GM18508 (cell line): Measurements from ENCODE around the gene SSBP2.
"Not testable (repeated sequence)": the region's sequence is repeated elsewhere in the genome, so short reads cannot be mapped to it uniquely, and the experiment has no call there.

ENCODE experiments used
- ATAC-seq: cut with Tn5 transposase; IDR thresholded peaks from one replicate; pipeline ENCODE4 v1.9.1; 2021; ENCODE audit warnings: moderate number of reproducible peaks; ENCODE audit not compliant: insufficient read depth, unreplicated experiment

Gene SSBP2

DNA sequence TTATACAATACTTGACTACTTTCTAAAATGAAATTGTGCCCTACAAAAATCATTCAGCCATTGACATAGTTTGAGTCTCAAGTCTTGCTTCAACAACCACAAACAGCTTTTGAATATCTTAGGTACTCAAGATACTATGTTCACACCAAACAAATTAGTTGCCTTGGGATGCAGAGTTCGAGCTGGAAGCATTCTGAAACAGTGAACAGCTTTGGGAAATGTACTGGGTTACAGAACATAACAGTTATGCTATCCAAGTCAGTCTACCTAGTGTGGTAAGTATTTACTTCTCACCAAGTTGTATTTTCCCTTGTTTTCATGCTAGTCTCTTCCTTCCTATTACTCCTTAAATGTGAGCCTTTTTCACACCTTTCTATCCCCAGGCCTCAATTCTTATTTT lies 143.2 kb downstream of the SSBP2 start:
- no peak for ATAC-seq

DNA sequence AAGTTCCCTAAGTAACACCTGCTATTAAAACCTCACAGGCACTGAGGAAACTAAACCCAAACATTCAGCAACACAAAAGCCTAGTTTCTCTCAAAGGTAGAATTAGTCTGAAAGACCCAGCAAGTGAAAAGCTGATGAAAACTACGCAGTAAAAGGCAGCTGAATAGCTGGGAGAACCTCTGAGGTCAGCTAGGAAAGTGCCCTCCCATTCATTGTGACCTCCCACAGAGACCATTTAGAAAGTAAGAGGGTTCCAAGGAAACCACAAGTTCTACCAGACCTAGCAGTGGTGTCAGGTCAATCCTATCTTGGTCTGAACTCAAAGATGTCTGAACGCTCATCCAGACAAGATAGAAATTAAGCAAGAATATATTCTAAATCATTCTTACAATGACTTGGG lies 144.7 kb downstream of the SSBP2 start:
- ATAC-seq, result no peak

DNA sequence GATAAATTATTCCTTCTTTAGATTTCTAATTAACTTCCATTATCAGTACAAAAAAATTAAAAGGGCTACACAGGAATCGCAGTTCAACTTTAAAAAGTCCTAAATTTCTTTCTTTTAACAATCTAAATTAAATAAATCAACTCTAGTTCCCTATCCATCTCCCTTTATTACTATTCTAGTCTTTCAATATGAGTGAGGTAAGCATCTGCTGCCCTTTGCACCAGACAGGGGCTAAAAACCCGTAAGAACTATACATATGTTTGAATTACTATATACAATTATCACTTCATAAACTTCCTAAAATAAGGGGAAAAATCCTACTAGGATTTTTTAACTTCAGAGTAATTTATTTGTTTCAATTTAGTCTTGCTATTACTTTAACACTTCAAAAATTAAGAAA lies 145.6 kb downstream of the SSBP2 start:
- no peak for ATAC-seq

DNA sequence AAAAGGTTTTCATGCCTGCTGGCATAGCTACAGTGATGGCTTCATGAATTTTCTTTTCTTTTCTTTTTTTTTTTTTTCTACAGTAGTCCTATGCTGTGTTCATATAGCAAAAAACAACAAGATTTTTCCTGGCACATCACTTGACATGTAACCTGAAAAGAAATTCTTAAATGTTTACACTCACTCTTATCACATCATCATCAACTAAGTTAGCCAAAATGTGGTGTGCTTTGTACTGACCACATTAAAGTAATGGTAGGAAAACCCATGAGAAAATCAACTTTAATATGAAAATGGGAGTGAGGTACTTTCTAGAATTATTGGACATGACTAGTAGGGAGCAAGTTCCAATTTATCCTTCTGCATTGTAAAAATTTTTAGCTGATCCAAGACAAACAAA lies 146.7 kb downstream of the SSBP2 start:
- ATAC-seq, result no peak

DNA sequence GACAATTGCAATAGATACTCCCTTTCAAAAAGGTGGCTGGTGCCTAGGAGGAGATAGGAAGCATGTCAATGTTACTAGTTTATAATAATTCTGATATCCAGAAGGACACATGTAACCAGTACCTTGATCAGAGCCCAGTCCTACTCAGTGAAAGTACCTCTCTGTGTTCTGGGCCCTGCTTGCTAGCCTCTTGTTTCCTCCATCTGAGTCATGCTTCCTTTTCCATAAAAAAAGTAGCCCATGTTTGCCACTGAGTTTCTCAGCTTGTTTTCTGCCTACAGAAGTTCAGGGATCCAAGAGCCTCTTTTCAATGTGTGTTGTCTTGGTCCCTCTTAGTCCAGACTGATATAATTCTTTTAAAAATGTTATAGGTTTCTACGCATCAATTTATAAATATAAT lies 149.0 kb downstream of the SSBP2 start:
- ATAC-seq, result no peak

DNA sequence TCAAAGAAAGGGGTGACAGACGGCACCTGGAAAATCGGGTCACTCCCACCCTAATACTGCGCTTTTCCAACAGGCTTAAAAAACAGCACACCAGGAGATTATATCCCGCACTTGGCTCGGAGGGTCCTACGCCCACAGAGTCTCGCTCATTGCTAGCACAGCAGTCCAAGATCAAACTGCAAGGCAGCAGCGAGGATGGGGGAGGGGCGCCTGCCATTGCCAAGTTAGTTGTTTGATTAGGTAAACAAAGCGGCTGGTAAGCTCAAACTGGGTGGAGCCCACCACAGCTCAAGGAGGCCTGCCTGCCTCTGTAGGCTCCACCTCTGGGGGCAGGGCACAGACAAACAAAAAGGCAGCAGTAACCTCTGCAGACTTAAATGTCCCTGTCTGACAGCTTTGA lies 158.8 kb downstream of the SSBP2 start:
- not testable (repeated sequence) for ATAC-seq

DNA sequence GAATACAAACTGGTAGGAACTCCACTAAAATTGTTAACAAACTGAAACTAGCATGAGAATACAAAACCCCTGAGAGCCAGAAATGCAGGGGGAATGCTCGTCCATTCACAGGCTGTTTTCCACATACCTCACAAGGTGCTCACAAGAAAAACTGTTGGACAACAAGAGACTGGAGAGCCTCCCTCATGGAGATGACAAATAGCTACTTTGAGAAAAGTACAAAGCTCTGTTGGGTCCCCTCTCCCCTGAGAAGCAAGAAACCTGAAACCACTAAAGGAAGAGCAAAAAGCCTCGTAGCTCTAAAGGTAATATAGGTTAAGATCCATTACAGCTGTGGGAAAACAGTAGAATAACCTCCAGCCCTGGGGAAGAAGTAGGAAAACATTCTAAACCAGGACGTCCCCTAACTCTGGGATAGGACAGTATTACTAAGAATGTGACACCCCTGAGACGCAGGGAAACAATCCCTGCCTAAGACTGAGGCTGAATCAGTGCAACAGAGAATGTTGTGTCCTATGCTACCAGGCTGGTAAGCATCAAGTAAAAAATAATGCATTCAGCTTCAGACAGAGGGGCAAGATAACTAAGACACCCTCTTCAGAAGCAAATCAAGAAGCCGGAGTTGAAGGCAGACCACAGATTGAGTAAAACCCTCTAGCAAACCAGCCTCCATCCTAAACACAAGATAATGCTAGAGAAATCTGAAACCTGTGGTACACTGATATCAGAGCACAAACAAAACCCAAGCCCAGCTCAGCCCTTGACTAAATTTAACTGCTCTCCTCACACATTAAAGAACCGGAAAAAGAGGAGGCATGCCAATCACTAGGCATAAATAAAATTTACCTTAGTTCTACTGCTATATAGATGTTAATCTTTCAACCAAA lies 160.2 kb downstream of the SSBP2 start:
- no peak for ATAC-seq

DNA sequence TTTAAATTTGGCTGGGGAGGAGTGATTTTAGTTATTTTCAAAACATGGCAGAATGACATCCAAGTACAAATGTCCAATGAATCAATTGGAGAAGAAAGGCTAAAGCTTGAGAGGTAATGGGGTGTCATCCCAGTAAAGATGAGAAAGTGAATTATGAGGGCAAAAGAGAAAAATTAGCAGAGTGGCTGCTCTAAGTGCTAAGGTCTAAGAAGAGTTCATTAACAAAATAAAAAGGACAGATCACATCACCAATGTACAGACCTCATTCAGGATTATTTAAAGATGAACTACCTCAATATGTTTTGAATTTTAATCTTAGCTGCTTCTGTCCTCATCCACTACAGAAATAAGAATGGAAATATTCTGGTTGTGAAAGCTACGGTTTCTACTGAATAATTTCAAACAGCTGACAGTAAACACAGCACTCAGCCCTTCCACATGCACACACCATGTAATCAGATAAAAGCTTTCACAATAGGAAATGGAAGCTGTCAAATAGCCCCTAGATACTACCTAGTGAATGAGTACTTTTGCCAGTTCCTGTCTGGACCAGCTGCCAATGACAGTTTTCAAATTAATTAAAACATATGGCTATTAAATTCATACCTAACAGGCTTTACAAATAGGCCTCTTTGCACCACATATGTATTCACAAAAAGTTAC lies 171.5 kb downstream of the SSBP2 start:
- no peak for ATAC-seq

DNA sequence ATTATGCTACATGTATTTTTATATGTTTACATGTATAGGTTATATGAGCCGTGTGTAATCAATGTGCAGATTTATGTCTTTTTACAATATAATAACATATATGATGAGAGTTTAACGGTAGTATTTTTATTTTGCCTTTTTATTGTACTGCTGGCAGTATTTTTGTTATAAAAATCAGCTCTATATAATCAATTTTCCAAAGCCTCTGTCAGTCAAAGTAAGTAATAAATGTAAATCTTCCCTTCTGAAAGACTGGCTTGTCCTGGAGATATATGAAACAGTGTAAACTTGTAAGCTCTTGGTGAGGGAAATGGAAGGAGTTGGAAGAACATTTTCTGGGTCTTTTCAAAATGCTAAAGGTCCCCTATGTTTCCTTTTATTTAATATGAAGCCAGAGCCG lies 173.8 kb downstream of the SSBP2 start:
- ATAC-seq, result no peak

DNA sequence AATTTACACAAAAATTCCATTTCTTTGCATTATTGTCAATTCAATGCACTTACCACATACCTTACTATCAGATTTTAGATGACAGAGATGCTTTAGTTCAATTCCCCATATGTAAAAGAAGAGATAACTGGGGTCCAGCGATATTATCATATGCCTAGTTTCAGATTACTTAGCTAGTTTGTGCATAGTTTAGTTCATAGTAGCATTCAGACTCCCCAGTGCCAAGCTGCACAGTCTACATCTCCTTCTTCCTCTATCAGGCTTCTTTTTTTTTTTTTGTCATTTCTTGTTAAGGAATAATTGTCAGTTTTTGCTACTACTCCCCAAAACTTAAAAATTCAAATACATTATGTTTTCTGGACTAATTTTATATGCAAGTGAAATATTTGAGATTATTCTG lies 175.0 kb downstream of the SSBP2 start:
- no peak for ATAC-seq

DNA sequence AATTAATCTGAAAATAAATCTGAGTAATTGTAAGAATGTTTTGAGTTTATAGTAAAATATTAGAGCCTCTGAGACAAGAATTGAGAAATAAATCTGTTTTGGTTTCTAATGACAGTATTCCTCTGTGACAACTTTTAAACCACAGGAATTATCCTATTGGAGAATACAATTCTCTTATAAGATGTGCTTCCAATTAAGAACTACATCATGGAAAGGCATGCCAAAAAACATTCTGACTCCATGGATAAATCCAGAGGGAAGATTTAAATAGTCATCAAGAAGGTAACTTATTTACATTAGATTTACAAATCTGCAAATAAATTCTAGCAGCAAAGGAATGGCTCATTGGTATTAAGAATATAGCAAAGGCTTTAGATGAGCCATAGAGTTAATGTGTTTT lies 178.7 kb downstream of the SSBP2 start:
- ATAC-seq, result no peak

DNA sequence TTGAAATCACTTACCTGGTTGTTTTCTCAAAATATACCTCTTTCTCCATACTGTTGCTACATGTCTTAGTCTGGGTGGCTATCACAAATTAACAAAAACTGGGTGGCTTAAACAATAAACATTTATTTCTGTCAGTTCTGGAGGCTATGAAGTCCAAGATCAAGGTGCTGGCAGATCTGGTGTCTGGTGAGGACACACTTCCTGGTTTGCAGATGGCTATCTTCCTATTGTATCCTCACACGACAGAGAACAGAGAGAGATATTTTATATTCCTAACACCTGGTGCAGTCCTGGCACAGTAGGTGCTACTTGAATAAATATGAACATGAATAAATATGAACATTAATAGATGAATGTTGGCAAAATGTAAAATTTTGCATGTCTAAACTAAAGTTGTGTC lies 192.7 kb downstream of the SSBP2 start:
- no peak for ATAC-seq

DNA sequence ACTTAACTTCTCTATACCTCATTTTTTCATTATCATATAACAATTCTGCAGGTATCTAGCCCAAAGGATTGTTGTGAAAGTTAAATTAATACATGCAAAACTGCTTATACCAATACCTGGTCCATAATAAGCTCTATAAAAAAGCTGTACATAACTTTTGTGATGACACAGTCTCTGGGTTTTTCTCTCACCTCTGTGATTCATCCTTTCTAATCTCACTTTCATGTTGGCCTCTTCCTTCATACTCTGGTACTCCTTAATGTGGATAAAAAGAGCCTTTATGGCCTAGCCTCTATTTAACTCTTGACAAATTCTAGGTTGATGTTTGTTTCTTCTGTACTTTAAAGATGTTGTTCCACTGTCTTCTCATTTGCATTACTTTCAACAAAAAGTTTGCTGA lies 194.1 kb downstream of the SSBP2 start:
- no peak for ATAC-seq

DNA sequence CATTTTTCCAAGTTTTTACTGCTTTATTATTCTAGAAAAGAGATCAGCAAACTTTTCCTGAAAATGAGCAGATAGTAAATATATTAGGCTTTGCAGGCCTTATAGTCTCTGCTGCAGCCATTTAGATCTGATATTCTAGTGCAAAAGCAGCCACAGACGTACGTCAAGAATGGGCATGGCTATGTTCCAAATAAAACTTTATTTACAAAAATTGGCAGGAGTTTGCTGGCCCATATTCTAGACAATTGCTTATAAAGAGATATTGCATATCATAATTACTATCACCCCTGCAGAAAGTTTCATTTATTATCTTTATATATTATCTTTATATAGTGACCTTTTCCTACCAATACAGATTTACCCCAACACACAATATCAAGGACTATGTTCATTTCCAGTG lies 195.0 kb downstream of the SSBP2 start:
- no peak for ATAC-seq

DNA sequence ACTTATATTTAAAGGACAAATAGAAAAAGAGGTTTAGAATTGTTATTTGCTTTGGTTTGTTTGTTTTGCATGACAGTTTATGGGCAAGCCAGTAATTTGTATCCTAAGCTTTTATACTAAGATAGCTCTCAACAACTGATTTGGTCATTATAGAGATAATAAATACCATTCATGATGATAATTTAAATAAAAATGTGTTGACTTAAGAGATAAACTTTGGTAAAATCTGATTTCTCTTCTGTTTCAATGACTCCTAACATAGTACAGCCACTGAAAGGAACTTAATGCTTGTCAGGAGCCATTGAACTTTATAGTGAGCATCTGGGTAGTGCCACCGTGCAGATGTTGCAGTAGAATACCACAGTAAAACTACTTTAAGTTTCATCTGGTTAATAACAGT lies 196.2 kb downstream of the SSBP2 start:
- no peak for ATAC-seq

DNA sequence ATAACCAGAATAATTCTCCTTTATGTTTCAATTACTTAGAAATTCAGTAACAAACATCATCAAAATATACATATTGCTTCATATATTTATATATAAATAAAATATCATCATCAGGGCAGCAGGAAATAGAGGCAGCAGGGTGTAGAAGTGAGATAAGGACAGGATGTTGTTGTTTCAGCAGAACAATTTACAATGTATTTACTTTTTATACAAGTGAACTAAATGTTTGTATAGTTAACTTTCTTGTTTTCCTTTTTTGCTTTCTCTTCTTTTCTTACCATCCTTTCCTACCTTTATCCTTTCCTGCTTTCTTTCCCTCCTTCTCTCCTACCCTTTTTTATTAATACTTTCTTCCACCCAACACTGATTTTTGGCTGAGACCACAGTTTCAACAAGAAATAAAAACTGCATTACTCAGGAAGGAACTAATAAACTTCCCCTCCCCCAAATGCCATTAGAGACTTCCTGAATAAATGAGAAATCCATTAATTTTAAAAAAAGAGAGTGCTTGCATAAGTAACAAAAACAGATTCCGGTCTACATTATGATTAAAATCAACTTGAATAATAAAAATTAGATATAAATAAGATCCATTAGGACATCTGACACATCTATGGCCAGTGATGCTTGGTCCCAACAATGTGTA lies 197.2 kb downstream of the SSBP2 start:
- ATAC-seq, result no peak

DNA sequence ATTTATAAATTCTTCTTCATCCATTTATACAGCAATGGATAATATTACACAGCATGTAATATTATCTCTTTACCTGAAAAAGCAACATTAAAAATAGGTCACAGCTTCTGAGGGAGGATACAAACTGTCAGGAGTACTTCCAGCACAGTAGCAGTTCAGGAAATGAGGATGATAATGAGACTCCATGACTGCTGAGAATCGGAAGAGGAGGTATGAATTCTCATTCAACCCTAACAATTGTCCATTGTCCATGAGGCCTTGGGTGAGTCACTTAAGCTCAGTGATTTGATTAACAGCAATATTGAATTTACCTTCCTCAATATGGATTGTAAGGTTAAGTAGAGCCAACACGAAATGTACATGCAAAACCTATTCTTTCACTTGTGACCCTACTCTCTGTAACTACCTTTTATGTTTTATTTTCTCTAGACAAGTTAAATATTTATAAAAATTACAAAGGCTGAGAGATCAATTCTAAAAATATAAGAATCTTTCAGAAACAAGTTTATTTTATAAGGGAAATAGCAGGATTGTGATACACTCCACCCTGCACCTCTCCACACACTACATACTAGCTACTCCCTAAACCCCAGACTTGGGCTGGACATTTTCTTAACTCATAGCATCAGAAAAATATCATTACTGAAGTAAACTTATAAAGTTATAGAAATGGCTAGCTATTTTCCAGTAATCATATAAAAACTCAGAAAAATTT lies 197.9 kb downstream of the SSBP2 start:
- ATAC-seq, result no peak

DNA sequence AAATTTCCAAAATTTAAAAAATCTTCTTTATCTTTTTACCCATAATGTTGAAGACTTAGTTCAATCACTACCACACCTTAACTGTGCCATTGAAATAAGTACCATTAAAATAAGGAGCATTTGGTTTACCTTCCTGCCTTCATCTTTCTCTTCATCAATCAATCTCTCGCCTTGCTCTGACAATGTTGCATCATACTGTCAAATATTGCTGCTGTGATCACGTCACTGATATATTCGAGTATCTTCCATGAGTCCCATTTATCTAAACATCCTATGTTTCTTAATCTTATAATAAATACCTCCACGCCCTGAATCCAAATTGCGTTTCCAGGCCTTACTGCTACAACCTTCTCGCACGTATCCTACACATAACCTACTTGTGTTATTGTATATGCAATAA lies 201.8 kb downstream of the SSBP2 start:
- ATAC-seq, result no peak

DNA sequence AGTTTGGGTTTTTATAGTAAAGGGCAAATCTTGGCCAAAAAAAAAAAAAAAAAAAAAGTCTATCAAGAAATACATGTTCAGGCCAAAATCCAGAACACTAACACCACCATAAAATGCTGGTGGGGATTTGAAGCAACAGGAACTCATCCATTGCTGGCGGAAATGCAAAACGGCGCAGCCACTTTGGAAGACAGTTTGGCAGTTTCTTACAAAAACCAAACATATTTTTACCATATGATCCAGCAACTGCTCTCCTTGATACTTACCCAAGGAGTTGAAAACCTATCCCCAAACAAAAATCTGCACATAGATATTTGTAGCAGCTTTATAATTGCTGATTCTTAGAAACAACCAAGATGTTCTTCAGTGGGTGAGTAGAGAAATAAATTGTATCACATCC lies 203.9 kb downstream of the SSBP2 start:
- no peak for ATAC-seq

DNA sequence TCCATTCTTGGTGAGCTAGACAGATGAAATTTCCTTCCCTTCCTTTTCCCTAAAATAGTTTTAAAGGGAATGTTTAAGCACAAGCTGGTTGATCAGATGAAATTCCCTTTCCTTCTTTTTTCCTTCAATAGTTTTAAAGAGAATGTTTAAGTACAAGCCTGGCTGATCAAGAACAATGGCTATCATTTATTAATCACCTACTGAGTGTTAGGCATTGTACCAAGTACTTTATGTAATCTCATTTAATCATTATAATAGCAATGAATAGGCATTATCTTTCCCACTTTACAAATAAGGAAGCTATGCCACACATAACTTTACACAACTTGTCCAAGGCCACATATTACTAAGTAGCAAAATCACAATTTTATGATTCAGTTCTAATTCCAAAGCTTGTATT lies 205.0 kb downstream of the SSBP2 start:
- ATAC-seq, result no peak
